SU-DHL-6 (cell line): ENCODE results near the gene JAKMIP1.

Experiments used
- CTCF ChIP-seq: fragments of 200-600 bp; sonication (generic); IDR thresholded peaks from one replicate; pipeline ENCODE4 v1.5.1; 2017; ENCODE audit warnings: antibody characterized with exemption, mild to moderate bottlenecking, low read length, moderate library complexity; ENCODE audit not compliant: insufficient read depth, poor library complexity, severe bottlenecking
- EZH2phosphoT487 ChIP-seq: fragments of 200-600 bp; sonication (generic), shearing (Covaris generic); conservative IDR thresholded peaks from 2 replicates; pipeline ENCODE4 v1.6.1; 2018; ENCODE audit warnings: mild to moderate bottlenecking, antibody characterized with exemption, low read length, moderate library complexity, mixed read lengths

DNA sequence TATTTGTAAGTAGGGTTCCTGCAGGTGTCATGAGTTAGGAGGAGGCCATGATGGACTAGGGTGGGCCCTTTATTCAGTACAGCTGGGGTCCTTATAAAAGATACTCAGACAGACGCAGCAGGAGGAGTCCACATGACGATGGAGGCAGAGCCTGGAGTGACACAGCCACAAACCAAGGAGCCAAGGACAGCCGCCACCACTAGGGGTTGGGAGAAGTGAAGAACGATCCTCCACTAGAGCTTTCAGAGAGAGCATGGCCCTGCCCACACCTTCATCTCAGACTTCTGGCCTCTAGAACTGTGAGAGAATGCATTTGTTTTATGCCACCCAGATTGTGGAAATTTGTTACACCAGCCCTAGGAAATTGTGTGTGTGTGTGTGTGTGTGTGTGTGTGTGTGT is 31.1 kb downstream of the JAKMIP1 start:
- TF ChIP-seq CTCF (no peak), EZH2phosphoT487 (no peak)
